RWPE2 (cell line): Measurements from ENCODE around the gene RBMS2.

Source experiments
- ATAC-seq: fragments of 200-7000 bp; cut with Tn5 transposase; 3 replicates; pipeline ENCODE4 v1.9.1; 2021; ENCODE audit warnings: low read depth
- DNase-seq: peaks from one replicate; pipeline ENCODE4 v3.0.0-alpha.2; 2020; ENCODE audit warnings: low spot score
- H3K27ac ChIP-seq: fragments of 450-650 bp; 2 replicates; pipeline ENCODE4 v1.5.1; 2017; ENCODE audit warnings: mild to moderate bottlenecking; ENCODE audit not compliant: poor library complexity, severe bottlenecking
- H3K27me3 ChIP-seq: fragments of 250-450 bp; sonication (Bioruptor Pico); 2 replicates; pipeline ENCODE4 v1.5.1; 2021; ENCODE audit warnings: mild to moderate bottlenecking, moderate library complexity; ENCODE audit not compliant: insufficient read depth, poor library complexity, severe bottlenecking
- H3K36me3 ChIP-seq: fragments of 250-450 bp; sonication (Bioruptor Pico); 2 replicates; pipeline ENCODE4 v1.5.1; 2020; ENCODE audit warnings: low read depth, mild to moderate bottlenecking, moderate library complexity
- H3K4me1 ChIP-seq: fragments of 250-450 bp; sonication (Bioruptor Pico); 2 replicates; pipeline ENCODE4 v1.5.1; 2021; ENCODE audit warnings: mild to moderate bottlenecking, moderate library complexity; ENCODE audit not compliant: insufficient read depth, poor library complexity, severe bottlenecking
- H3K4me3 ChIP-seq: fragments of 250-450 bp; sonication (Bioruptor Pico); 2 replicates; pipeline ENCODE4 v1.5.1; 2021; ENCODE audit warnings: mild to moderate bottlenecking, moderate library complexity; ENCODE audit not compliant: severe bottlenecking
- H3K9me3 ChIP-seq: fragments of 250-450 bp; sonication (Bioruptor Pico); 2 replicates; pipeline ENCODE4 v1.5.1; 2021; ENCODE audit warnings: mild to moderate bottlenecking, moderate library complexity; ENCODE audit not compliant: severe bottlenecking
- TF ChIP-seq, protein P1 (sequence below): fragments of 450-650 bp; IDR thresholded peaks from one replicate; pipeline ENCODE4 v1.5.1; 2017; ENCODE audit warnings: mild to moderate bottlenecking, moderate library complexity; ENCODE audit not compliant: poor library complexity, severe bottlenecking

The RBMS2 gene

DNA sequence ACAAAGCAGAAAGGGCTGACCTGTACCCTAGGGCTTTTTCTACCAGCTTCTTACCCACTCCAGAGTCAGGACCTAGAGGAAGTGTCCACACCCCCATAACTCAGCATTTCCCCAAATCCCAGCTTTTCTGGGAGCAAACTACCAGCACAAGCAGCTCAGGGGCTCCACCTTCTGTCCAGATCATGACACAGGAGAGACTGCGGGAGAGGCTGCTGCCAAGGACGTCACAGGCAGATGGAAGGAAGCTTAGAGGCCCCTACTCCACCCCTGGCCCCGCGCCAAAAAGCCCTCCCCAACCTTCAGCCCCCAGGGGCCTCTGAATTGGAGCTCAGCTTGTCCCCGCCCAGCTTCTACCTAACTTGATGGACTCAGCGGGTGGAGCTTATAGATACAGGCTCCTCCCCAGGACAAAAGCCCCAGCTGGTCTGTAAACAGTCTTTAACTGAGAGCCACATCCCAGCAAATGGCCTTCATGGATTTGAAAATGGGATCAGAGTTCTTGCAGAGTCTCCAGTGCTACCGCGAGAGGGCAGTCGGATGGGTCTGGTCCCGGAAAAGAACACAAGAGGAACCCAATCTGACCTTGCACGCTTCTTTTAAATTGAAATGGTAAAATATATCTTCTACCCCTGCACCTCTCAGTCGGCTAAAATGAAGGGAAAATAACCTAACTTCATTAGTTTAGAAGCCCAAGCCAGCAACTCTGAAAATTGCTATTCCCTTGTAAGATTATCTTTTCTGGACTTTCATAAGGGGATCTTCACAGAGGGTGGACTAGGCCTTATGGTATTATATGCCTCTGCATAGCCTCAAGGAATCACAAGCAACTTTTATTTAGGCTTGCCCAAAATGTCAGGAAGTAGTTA lies 115.3 kb downstream of the RBMS2 start:
- Histone ChIP-seq H3K4me1 (peaks cover 13% of the 10 kb centered on the region), H3K4me3 (peak overlapping the region; percentile 76), H3K9me3 (no peaks in the 10 kb centered on the region), H3K27ac (peak overlapping the region; percentile 86), H3K27me3 (no peaks in the 10 kb centered on the region), H3K36me3 (peaks cover 45% of the 10 kb centered on the region)
- peak; percentile 99 for DNase-seq
- TF ChIP-seq, protein P1, sequence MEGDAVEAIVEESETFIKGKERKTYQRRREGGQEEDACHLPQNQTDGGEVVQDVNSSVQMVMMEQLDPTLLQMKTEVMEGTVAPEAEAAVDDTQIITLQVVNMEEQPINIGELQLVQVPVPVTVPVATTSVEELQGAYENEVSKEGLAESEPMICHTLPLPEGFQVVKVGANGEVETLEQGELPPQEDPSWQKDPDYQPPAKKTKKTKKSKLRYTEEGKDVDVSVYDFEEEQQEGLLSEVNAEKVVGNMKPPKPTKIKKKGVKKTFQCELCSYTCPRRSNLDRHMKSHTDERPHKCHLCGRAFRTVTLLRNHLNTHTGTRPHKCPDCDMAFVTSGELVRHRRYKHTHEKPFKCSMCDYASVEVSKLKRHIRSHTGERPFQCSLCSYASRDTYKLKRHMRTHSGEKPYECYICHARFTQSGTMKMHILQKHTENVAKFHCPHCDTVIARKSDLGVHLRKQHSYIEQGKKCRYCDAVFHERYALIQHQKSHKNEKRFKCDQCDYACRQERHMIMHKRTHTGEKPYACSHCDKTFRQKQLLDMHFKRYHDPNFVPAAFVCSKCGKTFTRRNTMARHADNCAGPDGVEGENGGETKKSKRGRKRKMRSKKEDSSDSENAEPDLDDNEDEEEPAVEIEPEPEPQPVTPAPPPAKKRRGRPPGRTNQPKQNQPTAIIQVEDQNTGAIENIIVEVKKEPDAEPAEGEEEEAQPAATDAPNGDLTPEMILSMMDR = peak; percentile 94
- ATAC-seq = peak; percentile 66

DNA sequence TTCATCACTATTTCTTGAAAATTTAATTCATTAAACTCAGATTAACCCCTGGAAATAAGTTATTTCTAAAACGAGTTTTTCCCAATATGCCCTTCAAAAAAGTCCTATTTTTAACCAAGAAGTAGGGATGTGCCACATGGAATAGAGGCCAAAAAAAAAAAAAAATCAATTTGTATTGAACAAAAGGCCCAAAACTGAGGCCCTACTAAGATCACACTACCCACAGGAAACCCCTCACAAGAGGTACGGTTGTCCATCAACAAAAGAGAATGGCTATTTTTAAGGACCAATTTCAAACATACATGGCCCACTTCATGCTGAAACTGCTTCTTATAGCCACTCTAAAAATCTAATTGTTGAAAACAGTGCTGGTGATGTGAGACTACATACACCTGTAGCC lies 116.0 kb downstream of the RBMS2 start:
- DNase-seq = no peak
- TF ChIP-seq, protein P1 = no peak
- Histone ChIP-seq H3K9me3 (no peaks in the 10 kb centered on the region), H3K4me1 (peaks cover 6% of the 10 kb centered on the region), H3K27ac (peak overlapping the region; percentile 86), H3K27me3 (no peaks in the 10 kb centered on the region), H3K36me3 (peaks cover 52% of the 10 kb centered on the region), H3K4me3 (no peak overlapping the region)
- no peak for ATAC-seq

DNA sequence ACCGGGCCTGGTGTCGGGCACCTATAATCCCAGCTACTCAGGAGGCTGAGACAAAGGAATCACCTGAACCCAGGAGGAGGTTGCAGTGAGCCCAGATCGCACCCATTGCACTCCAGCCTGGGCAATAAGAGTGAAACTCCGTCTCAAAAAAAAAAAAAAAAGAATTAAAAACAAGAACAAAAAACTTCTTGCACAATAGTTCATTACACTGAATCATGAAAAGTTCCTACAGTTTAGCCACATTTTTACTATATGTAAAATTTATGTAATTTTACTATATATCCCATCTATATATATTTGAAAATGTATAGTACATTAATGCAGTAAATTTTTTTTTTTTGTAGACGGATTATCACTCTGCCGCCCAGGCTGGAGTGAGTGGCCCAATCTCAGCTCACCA lies 119.6 kb downstream of the RBMS2 start:
- no peak overlapping the region for H3K4me3 ChIP-seq
- ATAC-seq = no peak
- TF ChIP-seq, protein P1 = no peak
- H3K36me3 ChIP-seq = peaks cover 77% of the 10 kb centered on the region
- H3K27ac ChIP-seq = no peak overlapping the region
- H3K27me3 ChIP-seq = no peaks in the 10 kb centered on the region
- H3K4me1 ChIP-seq = peaks cover 6% of the 10 kb centered on the region
- no peaks in the 10 kb centered on the region for H3K9me3 ChIP-seq
- DNase-seq = no peak

DNA sequence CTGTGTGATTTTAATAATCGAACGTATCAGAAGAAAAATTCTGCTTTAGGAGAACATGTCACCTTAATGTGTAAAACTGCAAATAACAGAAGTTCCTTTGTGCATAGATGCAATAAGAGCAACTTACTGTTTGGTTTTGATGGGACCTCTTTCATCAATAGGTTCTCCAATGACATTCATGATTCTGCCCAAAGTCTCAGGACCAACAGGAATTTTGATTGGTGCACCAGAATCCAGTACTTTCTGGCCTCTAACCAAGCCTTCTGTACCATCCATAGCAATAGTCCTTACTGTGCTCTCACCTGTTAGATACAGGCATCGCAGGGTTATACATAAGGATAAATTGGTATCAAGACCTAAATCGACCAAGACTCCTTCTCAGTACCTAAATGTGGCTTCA lies 123.0 kb downstream of the RBMS2 start:
- ATAC-seq = no peak
- Histone ChIP-seq H3K27me3 (no peaks in the 10 kb centered on the region), H3K9me3 (no peaks in the 10 kb centered on the region), H3K4me1 (peaks cover 8% of the 10 kb centered on the region), H3K27ac (peak overlapping the region; percentile 65), H3K36me3 (peaks cover 54% of the 10 kb centered on the region), H3K4me3 (peak overlapping the region; percentile 71)
- DNase-seq = no peak
- TF ChIP-seq, protein P1 = no peak

DNA sequence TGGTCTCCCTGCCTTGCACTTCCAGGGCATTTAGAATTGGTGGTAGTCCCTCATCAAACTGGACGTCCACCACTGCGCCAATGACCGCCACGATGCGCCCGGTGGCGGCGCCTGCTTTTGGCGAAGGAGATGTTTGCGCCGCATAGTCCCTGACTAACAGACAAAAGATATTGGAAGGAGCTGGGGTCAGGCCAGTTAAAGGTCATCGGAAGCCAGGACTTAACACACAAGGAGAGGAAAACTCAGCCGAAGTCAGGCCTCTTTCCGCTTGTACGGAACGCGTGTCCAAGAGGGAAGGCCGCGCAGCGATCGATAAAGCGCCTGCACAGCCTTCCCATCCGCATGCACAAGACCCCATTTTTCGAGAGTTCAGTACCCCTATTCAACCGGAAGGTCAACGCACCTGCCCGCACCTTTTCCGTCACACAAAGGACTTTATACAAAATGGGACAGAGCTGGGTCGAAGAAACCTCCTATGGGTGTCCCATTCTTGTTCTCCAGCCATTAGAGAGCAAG lies 123.6 kb downstream of the RBMS2 start:
- peaks cover 8% of the 10 kb centered on the region for H3K4me1 ChIP-seq
- DNase-seq = no peak
- peak overlapping the region; percentile 71 for H3K4me3 ChIP-seq
- H3K27ac ChIP-seq = peak overlapping the region; percentile 65
- TF ChIP-seq, protein P1 = no peak
- H3K9me3 ChIP-seq = no peaks in the 10 kb centered on the region
- H3K36me3 ChIP-seq = peaks cover 48% of the 10 kb centered on the region
- H3K27me3 ChIP-seq = no peaks in the 10 kb centered on the region
- no peak for ATAC-seq
